ENCODE data around the gene CD99.
"Not testable (repeated sequence)": the region's sequence is repeated elsewhere in the genome, so short reads cannot be mapped to it uniquely, and the experiment has no call there.

Gene CD99

DNA sequence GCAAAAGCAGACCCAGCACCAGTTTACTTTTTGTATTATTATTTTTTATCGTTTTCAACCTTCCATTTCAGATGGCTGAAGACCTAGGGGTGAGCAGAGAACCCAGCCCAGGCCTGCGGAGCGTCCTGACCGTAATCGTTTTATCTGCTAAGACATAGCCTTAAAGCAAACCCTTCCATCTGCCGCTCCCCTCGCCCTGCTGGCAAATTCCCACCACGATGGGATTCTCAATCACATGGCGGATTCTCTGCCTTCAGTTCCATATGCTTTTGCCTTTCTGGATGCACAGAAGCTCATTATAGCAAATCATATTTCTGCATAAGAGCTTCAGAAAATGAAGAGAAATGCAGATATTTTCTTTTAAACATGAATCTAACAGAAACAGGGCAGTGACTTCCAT lies 42.2 kb downstream of the CD99 start:
- no peak for DNase-seq

DNA sequence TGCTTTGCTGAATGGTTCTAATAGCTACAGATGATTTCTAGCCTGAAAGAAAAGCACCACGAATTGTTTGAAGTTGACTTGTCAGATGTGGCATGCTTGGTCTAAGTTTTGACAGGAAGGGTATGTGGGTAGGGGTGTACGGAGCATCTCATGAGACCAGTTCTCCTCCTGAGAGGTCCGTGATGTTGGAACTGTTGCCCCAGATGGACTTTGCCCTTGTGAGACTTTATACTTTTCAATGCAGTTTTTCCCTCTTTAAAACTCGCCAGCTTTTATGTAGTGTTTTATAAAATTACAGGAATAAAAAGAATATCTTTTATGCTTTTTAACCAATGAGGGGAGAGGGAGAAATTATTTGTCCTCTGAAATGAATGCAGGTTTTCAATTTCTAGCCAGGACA lies 44.2 kb downstream of the CD99 start:
- no peak for DNase-seq

DNA sequence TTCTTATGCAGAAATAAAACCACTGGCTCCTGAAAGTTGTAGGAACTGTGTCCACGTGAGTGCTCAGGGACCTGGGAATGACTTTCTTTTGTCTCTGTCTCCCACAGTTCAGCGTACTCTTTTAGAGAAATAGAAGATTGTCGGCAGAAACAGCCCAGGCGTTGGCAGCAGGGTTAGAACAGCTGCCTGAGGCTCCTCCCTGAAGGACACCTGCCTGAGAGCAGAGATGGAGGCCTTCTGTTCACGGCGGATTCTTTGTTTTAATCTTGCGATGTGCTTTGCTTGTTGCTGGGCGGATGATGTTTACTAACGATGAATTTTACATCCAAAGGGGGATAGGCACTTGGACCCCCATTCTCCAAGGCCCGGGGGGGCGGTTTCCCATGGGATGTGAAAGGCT lies 49.6 kb downstream of the CD99 start:
- no peak for DNase-seq

DNA sequence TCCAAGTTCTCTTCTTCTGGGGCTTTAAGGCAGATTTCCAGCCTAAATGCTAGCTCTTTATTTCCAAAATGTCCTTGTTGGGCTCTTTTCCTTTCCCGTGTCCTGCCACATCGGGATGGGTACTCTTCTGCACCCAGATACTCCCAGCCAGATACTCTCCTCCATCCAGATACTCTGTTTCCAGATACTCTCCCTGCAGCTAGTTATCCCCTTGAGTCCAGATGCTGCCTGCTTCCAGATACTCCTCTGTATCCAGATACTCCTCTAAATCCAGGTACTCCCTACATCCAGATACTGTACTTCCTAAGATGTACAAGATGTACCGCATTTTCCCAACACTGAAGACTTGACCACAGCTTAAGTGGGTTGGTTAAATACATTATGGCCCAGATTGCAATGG lies 50.3 kb downstream of the CD99 start:
- no peak for DNase-seq

- DNase-seq, result not testable (repeated sequence)
These were observed 55.2 kb downstream of the CD99 start for GRCh38 chrX:2746250-2746649.

DNA sequence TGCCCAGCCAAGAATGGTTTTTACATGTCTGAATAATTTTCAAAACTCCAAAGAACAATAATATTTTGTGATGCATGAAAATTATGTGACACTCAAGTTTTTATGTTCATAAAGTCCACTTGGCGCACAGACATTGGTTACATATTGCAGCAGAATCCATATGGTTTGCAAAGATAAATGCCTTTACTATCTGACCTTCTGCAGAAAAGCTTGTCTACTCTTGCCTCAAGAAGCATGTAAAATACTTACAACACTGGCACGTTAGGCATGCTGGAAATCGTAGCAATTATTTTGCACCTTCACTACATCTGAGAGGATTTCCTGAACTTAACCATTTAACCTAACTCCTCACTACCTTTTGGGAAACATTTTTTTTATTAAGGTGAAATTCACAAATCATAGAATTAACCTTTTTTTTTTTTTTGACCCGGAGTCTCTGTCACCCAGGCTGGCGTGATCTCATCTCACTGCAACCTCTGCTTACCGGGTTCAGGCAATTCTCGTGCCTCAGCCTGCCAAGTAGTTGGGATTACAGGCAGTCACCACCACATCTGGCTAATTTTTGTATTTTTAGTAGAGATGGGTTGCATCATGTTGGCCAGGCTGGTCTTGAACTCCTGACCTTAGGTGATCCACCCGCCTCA lies 57.2 kb downstream of the CD99 start:
- DNase-seq, result no peak

DNA sequence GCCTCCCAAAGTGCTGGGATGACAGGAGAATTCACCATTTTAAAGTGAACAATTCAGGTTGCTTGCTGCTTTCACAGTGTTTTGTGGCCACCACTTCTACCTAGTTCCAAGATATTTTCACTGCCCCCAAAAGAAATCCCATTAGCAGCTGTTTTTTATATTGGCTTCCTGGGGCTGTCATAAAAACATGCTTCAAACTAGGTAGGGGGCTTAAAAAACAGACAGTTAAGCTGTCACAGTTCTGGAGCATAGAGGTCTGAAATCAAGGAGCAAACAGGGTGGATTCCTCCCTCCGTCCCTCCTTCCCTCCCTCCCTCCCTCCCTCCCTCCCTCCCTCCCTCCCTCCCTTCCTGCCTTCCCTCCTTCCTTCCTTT lies 57.7 kb downstream of the CD99 start:
- DNase-seq, result no peak

- no peak for DNase-seq
These were observed 60.2 kb downstream of the CD99 start for GRCh38 chrX:2751291-2751690.

DNA sequence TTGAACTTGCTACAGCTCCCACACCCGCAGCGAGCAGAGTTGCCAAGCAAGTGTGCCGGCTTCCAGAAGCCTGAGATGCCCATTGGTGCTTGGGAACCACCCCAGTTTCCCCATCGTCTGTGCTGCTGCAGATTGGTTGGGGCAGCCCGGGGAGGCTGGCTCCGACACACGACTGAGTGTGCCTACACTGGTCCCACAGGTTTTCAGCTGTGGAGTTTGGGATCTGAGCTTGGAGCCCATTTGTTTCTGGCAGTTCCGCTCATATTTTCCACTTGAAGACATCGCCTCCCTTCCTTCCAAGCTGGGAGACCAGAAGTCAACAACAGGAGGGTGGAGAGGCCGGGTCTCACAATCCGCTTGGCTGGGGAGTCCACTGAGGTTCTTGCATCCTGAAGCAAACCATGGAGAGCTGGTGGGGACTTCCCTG lies 60.8 kb downstream of the CD99 start, which contains the start of gene XG:
Gene XG (plus strand): TSS at position 167 of the 427 bp plus-strand sequence. CDS start 235 bp downstream, at position 402.
- DNase-seq, result not testable (repeated sequence)

GRCh38 chrX:2752441-2752840 lies 61.3 kb downstream of the CD99 start:
- not testable (repeated sequence) for DNase-seq

GRCh38 chrX:2755163-2755715 lies 64.1 kb downstream of the CD99 start:
- not testable (repeated sequence) for DNase-seq

GRCh38 chrX:2756548-2756947 lies 65.5 kb downstream of the CD99 start:
- DNase-seq, result no peak

- no peak for DNase-seq
These were observed 70.2 kb downstream of the CD99 start for GRCh38 chrX:2761246-2761645.

GRCh38 chrX:2762671-2763070 lies 71.6 kb downstream of the CD99 start:
- not testable (repeated sequence) for DNase-seq

DNA sequence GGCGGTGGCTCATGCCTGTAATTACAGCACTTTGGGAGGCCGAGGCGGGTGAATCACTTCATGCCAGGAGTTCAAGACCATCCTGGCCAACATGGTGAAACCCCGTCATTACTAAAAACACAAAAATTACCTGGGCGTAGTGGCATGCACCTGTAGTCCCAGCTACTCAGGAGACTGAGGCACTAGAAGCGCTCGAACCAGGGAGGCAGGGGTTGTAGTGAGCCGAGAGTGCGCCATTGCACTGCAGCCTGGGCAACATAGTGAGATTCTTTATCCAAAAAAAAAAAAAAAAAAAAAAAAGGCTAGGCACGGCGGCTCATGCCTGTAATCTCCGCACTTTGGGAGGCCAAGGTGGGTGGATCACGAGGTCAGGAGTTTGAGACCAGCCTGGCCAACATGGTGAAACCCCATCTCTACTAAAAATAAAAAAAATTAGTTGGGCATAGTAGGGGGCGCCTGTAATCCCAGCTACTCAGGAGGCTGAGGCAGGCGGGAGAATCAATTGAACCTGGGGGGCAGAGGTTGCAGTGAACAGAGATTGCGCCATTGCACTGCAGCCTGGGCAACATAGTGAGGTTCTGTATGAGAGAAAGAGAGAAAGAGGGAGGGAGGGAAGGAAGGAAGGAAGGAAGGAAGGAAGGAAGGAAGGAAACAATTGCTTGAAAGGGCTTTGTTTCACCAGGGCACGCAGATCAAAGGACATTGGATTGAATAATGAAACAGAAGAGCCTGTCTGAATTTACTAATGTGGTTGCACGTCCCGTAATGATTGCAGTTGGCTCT lies 73.9 kb downstream of the CD99 start:
- not testable (repeated sequence) for DNase-seq

DNA sequence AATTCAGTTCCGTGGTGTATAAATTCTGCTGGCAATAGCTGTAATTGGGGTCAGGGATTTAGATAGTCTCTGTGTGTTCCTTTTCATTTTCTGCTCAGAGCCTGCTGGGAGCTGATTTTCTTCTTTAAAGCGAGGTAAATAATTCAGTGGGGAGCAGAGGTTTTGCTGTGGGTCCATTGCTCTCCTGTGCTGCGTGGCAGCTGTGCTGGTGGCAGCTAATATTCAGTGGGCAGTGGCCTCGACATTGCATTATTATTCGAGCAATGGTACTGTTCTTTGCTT lies 74.4 kb downstream of the CD99 start:
- no peak for DNase-seq

GRCh38 chrX:2766906-2767305 lies 75.8 kb downstream of the CD99 start:
- no peak for DNase-seq

GRCh38 chrX:2767631-2768455 lies 76.7 kb downstream of the CD99 start:
- DNase-seq, result no peak

DNA sequence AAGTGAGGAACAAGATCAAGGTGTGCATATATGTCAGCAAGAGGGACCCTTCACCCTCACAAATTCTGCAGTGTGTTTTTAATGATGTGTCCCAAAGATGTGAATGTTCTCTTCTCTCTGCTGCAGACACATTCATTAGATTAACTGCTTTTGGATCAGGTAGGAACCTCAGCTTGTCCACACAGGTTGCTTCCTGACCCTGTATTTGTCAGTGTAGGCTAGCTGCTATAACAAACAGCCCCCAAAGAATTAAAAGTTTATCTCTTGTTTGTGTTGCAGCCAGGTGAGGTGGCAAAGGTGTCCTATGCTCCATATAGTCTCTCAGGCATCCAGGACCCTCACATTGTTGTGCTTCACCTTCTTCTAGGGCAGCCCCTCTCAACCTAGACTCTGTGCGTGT lies 78.5 kb downstream of the CD99 start:
- no peak for DNase-seq

- DNase-seq, result not testable (repeated sequence)
These were observed 82.3 kb downstream of the CD99 start for GRCh38 chrX:2773166-2774055.

- DNase-seq, result no peak
These were observed 83.0 kb downstream of the CD99 start for GRCh38 chrX:2774057-2774456.

GRCh38 chrX:2774776-2775175 lies 83.7 kb downstream of the CD99 start:
- no peak for DNase-seq

Measured in activated CD8-positive, alpha-beta memory T cell treated with anti-CD3 and anti-CD28 coated beads, Interleukin-2, amount 50 U/mL, for 48 hours (primary cell).